Ramos (cell line): ENCODE results near the gene CADM1.

Source experiments
- in situ Hi-C: fragments of 300-500 bp; cut with MboI; formaldehyde crosslinking; loops from one replicate; pipeline ENCODE4 v1.14.3; 2022; ENCODE audit warnings: low sequenced_read_pairs; ENCODE audit not compliant: unreplicated experiment

The CADM1 gene

DNA sequence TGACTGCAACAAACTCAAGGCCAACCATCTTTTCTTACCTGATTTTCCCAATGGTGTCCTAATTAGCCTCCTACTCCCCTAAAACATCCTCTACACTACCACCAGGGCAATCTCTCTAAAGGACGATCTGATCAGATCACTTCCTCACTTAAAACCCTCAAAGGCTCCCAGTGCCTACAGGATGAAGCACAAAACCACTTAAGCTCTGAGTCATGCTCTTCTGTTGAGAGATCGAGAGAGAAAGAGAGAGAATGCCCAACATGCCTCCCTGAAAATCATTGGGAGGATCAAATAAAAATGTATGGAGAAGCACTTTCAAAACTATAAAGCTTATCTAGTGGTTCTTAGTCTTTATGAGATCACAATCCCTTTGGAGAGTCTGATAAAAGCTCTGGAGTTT lies 171.1 kb downstream of the CADM1 start:
- in situ Hi-C loops: loop anchor here (10.0 to 25.0 kb wide), 3 partner anchors 162 to 954 kb away; no protein-coding TSS in a partner anchor

GRCh38 chr11:115330684-115331482 lies 173.3 kb downstream of the CADM1 start:
- in situ Hi-C loops: loop anchor here (10.0 to 25.0 kb wide), 3 partner anchors 164 to 956 kb away; no protein-coding TSS in a partner anchor

- in situ Hi-C loops: loop anchor here (25.0 kb wide), 2 partner anchors 539 to 961 kb away; no protein-coding TSS in a partner anchor
Observed at GRCh38 chr11:115326526-115326925, 177.7 kb downstream of the CADM1 start.

DNA sequence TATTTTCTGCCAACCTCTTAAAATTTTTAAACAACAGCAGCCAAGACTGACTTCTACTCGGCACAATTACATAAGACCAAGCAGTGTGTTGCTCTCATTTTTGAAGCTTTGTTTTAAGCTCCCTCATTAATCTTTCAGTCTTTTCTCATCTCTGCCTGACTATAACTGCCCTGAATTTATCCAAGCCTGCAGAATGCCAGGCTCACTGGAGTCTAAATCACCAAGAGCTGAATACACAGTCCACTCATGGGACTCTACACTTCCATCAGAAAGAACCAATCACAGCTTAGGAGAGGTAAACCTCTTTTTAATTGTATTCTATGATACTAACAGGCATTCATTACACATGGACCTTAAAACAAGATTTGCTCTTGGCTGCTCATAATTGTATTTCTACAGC lies 178.7 kb downstream of the CADM1 start:
- in situ Hi-C loops: loop anchor here (25.0 kb wide), 2 partner anchors 538 to 962 kb away; no protein-coding TSS in a partner anchor

DNA sequence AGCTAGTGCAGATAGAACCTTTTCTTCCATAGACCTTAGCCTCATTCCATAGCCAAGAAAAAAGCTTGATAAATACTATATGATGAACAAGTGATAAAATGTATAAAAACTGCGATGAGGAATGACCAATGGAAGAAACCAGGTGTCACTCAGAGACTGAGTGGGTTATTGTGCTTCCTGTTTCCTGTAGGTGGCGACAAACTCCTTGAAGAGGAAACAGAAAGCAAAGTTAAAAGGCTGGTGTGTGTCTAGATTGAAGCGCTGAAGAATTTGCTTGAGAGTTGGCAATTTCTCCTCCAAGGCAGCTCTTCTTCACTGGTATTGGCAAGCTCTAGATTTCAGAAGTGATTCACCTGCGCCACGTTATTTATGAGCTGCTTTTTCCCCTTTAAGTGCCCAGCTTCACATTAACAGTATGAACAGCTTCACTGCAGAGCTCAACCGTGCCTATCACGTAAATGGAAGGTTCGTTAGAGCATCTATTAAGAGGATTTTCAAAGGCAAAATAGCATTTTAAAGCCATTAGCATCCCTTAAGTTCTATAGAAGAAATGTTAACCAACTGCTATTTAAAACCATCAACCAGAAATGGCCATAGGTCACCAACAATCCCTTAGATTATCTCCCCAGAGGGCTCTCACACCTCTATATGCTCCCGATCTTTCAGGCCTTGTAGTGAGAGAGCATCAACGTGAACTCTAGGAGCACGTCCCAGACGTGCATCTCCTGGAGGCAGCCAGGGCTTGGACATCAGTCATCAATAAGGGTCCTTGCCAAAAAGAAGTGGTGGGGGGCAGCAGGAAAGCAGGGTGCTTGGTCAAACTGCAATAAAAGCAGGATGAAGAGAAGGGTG lies 179.4 kb downstream of the CADM1 start:
- in situ Hi-C loops: loop anchor here (25.0 kb wide), 2 partner anchors 538 to 962 kb away; no protein-coding TSS in a partner anchor

DNA sequence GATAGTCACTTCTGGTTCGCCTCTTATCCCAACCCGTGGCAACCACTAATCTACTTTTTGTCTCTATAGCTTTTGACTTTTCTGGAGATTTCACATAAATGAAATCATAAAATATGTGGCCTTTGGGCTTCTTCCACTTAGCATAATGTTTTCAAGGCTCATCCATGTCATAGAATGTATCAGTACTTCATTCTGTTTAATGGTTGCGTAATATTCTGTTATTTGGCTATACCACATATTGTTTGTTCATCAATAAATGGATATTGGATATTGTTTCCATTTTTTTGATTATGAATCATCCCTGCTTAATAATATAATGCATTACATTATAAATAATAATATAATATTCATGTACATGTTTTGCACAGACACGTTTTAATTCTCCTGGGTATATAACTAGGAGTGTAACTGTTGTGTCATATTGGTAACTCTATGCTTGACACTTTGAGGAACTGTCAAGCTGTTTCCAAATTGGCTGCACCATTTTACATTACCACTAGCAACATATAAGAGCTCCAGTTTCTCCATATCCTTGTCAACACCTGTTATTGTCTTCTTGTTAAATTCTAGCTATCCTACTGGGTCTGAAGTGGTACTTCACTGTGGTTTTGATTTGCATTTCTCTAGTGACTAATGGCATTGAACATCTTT lies 181.5 kb downstream of the CADM1 start:
- in situ Hi-C loops: no loop called here

DNA sequence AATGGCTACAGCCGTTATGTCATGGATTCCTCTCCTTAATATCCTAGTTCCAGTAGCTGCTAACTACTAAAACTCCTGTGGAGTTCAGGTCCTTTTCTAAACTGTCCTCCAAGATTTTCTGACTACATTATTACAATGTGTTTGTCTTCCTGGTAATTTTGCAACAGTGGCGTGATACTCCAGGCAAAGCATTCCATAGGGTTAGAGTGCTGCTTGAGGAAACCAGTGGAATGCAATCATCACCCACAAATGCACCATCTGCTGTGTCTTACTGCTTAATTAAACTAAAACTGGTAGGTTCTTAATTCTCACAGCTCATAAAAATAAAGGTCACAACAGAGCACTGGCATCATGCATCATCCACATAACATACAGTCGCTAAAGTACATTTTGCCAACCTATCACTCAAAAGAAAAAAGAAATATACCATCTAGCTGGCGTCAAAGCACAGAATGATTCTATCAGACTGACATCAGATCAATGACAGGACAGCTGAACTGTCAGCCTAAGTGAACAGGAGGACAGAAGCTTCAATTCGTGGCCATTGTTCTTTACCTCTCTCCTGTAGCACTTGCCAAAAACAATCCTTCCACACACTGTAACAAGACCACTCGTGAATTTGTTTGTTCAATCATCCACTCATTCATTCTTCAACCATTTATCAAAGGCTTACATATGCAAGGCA lies 182.5 kb downstream of the CADM1 start:
- in situ Hi-C loops: no loop called here

GRCh38 chr11:115317277-115318185 lies 186.7 kb downstream of the CADM1 start:
- in situ Hi-C loops: no loop called here

DNA sequence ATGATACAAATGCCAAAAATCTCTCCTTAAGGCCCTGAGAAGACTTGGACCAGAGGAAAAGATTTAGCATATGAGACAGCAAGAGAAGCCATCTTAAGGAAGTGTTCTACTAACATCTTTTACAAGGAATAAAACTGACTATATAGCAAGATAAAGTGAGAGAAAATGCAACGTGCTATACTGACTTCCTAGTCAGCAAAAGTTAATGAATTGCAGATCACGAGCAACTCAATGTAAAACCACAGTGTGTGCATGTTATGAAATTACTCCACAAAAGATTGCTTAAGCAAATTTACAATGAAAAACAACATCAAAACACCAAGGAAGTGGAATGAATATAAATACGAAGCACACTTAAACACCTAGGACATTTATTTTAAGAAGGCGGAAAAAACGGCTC lies 187.5 kb downstream of the CADM1 start:
- in situ Hi-C loops: no loop called here

DNA sequence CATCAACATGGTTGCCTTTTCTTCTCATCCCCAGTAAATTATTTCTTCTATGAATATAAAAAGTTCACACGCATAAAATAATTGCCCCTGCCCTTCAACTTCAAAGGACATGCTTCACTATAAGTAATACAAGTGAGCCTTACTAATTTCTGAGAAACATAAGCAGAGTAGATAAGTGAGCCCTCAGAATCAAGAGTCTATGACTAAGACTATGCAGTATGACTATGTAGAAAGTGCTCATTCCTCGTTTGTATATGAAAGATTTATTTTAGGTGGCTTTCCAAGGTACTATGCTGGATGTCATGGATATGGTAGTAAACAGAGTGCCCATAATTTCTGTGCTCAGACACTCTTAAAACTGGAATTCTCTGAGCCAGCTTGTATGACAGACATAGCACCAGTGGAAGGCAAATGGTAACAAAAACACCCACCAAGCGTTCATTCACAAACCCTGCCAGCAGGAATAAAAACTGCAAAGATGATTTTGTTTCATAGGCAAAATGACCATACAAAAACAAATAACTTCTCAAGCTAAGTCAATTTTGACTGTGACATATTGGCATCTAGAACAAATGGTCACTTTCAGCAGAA lies 189.8 kb downstream of the CADM1 start:
- in situ Hi-C loops: no loop called here

DNA sequence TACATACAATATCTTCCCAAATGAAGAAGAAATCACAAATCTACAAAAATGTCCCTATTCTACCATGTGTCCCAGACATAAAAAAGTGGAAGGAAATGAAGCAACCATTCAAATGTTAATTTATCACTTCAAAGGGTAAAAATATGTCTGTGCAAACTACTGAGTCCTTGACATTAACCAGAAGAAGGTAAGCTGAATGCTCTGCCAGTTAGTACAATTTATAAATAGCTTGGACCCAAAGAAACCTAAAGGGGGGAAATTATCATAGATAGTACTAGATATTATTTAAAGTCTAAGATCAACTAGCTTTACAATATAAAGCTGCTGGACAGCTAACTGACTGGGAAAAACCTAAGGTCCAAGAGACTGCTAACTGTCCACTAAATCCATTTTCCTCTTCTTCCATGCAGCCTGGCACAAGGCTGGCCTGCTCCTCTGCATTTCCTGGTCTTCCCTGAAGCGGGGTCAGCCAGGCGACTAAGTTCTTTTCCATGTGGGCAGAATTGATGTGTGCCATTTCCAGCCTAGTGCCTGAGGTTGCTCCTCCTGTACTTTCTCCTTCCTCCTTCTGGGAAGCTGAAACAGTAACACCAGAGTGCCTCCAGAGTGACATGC lies 190.9 kb downstream of the CADM1 start:
- in situ Hi-C loops: no loop called here

DNA sequence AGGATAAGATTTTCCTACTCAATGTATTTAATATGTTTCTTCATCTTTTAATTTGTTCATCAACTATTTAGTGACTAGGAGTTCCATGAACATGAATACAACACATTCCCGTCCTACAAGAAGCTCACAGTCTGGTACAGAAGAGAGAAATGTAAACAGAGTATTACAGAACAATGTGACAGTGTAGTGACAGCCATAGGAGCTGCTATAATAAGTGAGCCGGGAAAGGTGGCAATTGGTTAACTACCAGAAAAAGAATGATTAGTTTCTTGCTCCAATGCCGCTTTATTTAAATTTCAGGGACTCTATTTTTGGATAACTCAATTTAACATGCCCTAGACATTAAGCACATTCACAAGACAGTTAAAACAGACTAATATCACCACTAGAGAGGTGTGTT lies 192.3 kb downstream of the CADM1 start:
- in situ Hi-C loops: no loop called here

DNA sequence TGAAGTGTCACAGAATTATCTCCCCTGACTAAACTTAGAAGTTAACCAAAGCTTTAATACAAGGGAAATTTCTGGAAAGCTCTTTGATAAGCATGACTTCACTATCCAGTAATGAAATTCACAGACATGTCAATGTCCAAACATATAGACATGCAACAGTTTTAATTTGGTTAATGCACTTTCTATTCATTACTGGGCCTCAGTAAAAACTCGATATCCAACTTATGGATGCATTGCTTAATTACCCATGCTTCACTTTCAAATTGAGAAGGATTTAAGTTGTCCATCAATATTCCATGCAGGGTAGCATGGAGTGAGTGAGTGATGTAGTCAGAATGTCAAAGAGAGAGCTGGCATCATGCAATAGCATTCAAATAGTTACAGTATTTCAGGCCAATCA lies 197.5 kb downstream of the CADM1 start:
- in situ Hi-C loops: no loop called here

DNA sequence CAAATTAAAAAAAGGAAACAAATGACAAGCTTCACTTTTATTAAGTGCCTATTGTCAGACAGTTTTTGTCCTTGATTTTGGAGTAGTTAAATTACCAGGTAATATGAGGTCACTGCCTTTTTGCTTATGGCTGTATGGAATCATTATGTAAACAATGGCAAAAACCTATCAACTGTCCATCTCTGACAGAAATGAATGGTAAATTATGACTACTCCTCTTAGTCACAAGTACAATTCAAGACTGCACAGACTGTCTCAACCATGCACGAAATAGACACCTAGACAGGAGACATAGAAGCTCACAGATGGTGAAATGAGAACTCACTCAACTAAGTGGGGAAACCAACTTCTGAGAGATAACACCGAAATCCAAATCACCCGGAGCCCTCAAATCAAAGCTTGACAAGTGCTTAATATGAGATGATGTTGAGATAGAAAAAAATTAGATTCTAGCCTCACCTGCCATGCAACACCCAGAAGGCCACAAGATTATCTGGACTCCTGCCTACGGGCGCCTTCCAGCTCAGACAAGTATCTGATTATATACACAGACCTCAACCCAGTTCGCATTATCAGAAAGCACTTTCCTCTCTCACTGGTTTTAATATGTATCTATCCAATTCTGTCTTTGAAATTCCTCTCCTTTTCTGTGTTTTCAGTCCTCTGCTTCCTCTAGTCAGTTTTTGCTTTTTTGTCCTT lies 199.3 kb downstream of the CADM1 start:
- in situ Hi-C loops: no loop called here

GRCh38 chr11:115303929-115304531 lies 200.2 kb downstream of the CADM1 start:
- in situ Hi-C loops: no loop called here

- in situ Hi-C loops: no loop called here
Observed at GRCh38 chr11:115302946-115303703, 201.1 kb downstream of the CADM1 start.
